Activated CD8-positive, alpha-beta T cell treated with anti-CD3 and anti-CD28 coated beads for 36 hours (primary cell): ENCODE measurements around the gene DMPK. TPM values are rescaled to one million over a fixed set of nuclear protein-coding genes. Genes with fewer than 3 reads are reported as not detected.

Experiments
- ATAC-seq: fragments of 200-7000 bp; cut with Tn5 transposase; one replicate; pipeline ENCODE4 v1.10.0; 2021; ENCODE audit warnings: mild to moderate bottlenecking, moderate library complexity
- CTCF ChIA-PET: fragments of 350-600 bp; sonication (Branson Sonifier 250); formaldehyde crosslinking; loops from one replicate; lab custom pipeline; 2021; ENCODE audit warnings: antibody characterized with exemption; lab: Charles Lee
- POLR2A ChIA-PET: fragments of 350-600 bp; sonication (Branson Sonifier 250); formaldehyde crosslinking; loops from one replicate; lab custom pipeline; 2021; ENCODE audit warnings: antibody characterized with exemption; lab: Charles Lee
- DNase-seq: peaks from one replicate; pipeline ENCODE4 v3.0.0-alpha.2; 2020
- H3K27ac Mint-ChIP-seq: one replicate; pipeline ENCODE4 v1.8.0; 2021; ENCODE audit warnings: mild to moderate bottlenecking, mixed read lengths
- H3K27me3 Mint-ChIP-seq: one replicate; pipeline ENCODE4 v1.8.0; 2021; ENCODE audit warnings: mixed read lengths
- H3K36me3 Mint-ChIP-seq: one replicate; pipeline ENCODE4 v1.8.0; 2021; ENCODE audit warnings: low read depth, mixed read lengths
- H3K4me1 Mint-ChIP-seq: one replicate; pipeline ENCODE4 v1.8.0; 2021; ENCODE audit warnings: low read depth, mixed read lengths
- H3K4me3 Mint-ChIP-seq: one replicate; pipeline ENCODE4 v1.8.0; 2021; ENCODE audit warnings: mild to moderate bottlenecking, moderate library complexity, mixed read lengths
- H3K9me3 Mint-ChIP-seq: one replicate; pipeline ENCODE4 v1.8.0; 2021; ENCODE audit warnings: mixed read lengths
- CTCF ChIP-seq: fragments of 200-600 bp; IDR thresholded peaks from one replicate; pipeline ENCODE4 v1.8.0; 2022; ENCODE audit warnings: antibody characterized with exemption, mild to moderate bottlenecking
- intact Hi-C: fragments of 100-400 bp; cut with micrococcal nuclease; formaldehyde crosslinking; loops from one replicate; pipeline ENCODE4 v1.10.0; 2022
- total RNA-seq, 2 experiments: library from RNA; stranded (reverse); gene quantifications; one replicate each; pipeline ENCODE4 v1.2.3, GENCODE V29; 2021

Gene DMPK
- total RNA-seq, 2 experiments from 2014 or later: 5.8 to 8.0 TPM

GRCh38 chr19:45785097-45785496 is 2.8 kb upstream of the DMPK start:
- Mint-ChIP-seq H3K4me1 (peaks cover 2% of the 10 kb centered on the region), H3K36me3 (peaks cover 38% of the 10 kb centered on the region), H3K27ac (no peak overlapping the region), H3K9me3 (no peaks in the 10 kb centered on the region), H3K27me3 (peaks cover 18% of the 10 kb centered on the region), H3K4me3 (no peak overlapping the region)
- no peak for DNase-seq
- no peak for ATAC-seq
- intact Hi-C loops: no loop called here
- ChIA-PET CTCF (no interaction called here), POLR2A (no interaction called here)
- no peak for TF ChIP-seq CTCF

DNA sequence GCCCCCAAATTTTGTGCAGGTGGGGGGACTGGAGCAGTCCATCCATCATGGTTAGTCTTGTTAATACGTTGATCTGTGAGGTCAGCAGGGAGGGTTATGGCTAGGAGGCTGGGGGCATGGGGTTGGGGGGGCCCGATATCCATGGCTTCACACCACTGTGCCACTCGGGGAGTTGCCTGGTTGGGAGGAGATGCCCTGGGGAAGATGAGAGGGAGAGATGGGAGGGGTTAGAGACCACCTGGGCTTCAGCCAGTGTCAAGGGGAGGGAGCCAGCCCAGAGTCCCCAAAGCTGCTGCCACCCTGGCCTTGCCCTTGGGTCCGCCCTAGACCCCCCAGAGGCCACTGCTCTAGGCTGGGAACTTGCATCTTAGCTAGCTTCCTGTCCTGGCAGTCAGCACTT is 1.8 kb upstream of the DMPK start:
- ChIA-PET CTCF (no interaction called here), POLR2A (no interaction called here)
- no peak for TF ChIP-seq CTCF
- no peak for DNase-seq
- no peak for ATAC-seq
- intact Hi-C loops: no loop called here
- peaks cover 27% of the 10 kb centered on the region for H3K27me3 Mint-ChIP-seq
- H3K27ac Mint-ChIP-seq: no peak overlapping the region
- H3K4me1 Mint-ChIP-seq: peaks cover 9% of the 10 kb centered on the region
- peaks cover 30% of the 10 kb centered on the region for H3K36me3 Mint-ChIP-seq
- no peak overlapping the region for H3K4me3 Mint-ChIP-seq
- no peaks in the 10 kb centered on the region for H3K9me3 Mint-ChIP-seq

DNA sequence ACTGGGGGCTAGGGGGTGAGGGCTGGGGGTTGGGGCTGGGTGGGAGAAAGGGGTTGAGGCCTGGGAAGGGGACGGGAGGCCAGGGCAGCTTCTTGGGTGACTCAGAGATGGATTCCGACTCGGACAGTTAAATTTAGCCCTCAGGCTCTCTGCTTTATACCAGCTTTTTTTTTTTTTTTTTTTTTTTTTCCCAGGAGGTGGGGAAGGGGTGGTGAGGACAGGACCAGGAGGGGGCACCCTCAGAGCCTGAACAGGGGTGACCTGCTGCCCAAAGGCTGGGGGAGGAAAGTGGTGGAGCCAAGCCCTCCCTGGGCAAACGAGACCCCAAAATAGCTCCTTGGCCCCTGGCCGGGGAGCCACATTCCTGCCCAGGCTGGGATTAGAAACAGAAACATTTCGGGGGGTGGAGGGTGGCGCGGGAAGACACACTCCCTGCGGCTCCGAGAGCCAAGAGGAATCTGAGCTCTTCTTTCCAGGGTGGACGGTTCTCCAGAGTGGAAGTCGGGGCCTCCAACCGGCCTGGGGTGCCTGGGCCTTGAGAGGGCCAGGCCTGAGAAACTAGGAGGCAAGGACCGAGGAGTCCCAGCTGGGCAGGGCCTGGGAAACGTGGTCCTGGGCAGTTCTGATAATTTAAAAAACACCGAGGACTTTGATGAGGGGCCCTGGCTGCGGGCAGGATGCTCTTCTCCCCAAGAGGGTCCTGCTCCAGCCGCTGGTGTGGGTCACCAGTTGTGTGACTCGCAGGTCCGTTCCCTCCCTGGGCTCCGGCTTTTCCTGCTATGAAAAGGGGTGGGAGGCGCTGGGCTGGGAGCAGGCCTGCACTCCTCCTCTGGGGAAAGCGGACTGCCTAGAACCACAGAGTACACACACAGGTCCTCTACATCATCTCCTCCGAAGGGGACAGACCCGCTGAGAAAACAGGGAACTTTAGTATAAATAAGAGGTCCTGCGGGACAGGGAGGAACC is 813 bp upstream of the DMPK start:
- ChIA-PET POLR2A (interaction anchor here (0.6 to 1.3 kb wide), 4 partner anchors 9 to 66 kb away, joined by 3 to 4 read pairs (median 4); partner anchors contain the start of gene DMWD), CTCF (interaction anchor here (1.2 to 1.5 kb wide), 3 partner anchors 14 to 34 kb away, joined by 4 read pairs; partner anchors contain the start of gene SIX5)
- TF ChIP-seq CTCF: no peak
- H3K27me3 Mint-ChIP-seq: peaks cover 29% of the 10 kb centered on the region
- H3K27ac Mint-ChIP-seq: no peak overlapping the region
- H3K4me1 Mint-ChIP-seq: peaks cover 17% of the 10 kb centered on the region
- peaks cover 21% of the 10 kb centered on the region for H3K36me3 Mint-ChIP-seq
- DNase-seq: no peak
- intact Hi-C loops: no loop called here
- H3K4me3 Mint-ChIP-seq: no peak overlapping the region
- no peaks in the 10 kb centered on the region for H3K9me3 Mint-ChIP-seq
- no peak for ATAC-seq

GRCh38 chr19:45781214-45782161 is 802 bp downstream of the DMPK start:
- ChIA-PET CTCF (interaction anchor here (1.2 to 1.6 kb wide), 3 partner anchors 12 to 18 kb away, joined by 4 read pairs; partner anchors contain the start of gene SIX5), POLR2A (interaction anchor here (0.6 to 1.3 kb wide), 5 partner anchors 8 to 1216 kb away, joined by 3 read pairs; no protein-coding TSS in a partner anchor)
- Mint-ChIP-seq H3K36me3 (peaks cover 15% of the 10 kb centered on the region), H3K4me3 (no peak overlapping the region), H3K27me3 (peaks cover 29% of the 10 kb centered on the region), H3K4me1 (peaks cover 17% of the 10 kb centered on the region), H3K9me3 (no peaks in the 10 kb centered on the region), H3K27ac (no peak overlapping the region)
- DNase-seq (no peak), ATAC-seq (no peak)
- intact Hi-C loops: no loop called here
- TF ChIP-seq CTCF: no peak
